HG03039 (cell line): ENCODE measurements around the gene TXNDC5.
A peak's percentile ranks its signal among the peaks of the same experiment; 100 is the strongest.

Source experiments
- ATAC-seq: cut with Tn5 transposase; IDR thresholded peaks from one replicate; pipeline ENCODE4 v1.9.1; 2021; ENCODE audit warnings: mild to moderate bottlenecking, moderate library complexity; ENCODE audit not compliant: unreplicated experiment

TXNDC5 gene

DNA sequence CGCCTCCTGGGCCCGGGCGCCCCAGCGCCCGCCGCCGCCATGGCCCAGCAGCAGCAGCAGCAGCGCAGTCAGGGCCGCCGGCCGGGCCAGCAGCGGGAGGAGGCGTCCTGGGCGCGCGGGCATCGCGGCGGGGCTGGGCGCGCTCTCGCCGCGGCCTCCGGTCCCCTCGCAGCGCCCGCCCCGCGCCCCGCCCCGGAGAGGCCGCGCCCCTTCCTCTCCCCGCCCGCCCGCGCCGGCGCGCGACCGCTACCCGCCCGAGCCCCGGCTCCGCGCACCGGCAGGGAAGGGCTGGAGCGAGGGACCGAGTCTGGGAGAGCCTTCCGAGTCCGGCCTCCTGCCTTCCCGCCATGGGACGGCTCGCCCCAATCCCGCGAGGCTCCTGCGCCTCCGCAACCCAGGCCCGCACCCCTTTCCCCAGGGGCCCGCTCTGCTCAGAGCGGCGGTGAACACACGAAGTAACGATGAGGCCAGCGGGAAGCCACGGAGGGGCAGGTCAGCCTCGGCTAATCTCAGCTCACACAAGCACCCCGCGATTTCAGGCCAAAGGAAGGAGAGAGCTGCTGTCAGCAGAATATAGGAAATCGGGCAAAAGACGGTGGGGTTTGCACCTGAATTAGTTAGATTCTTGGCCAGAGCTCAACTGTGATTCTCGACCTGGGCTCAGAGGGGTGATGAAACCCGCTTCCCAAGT, at the start of gene TXNDC5:
Gene TXNDC5, minus strand, starts transcription at position 135 of the 691 bp plus-strand sequence. Its CDS starts 12 bp downstream, at position 123.
- ATAC-seq, result peak; percentile 74

DNA sequence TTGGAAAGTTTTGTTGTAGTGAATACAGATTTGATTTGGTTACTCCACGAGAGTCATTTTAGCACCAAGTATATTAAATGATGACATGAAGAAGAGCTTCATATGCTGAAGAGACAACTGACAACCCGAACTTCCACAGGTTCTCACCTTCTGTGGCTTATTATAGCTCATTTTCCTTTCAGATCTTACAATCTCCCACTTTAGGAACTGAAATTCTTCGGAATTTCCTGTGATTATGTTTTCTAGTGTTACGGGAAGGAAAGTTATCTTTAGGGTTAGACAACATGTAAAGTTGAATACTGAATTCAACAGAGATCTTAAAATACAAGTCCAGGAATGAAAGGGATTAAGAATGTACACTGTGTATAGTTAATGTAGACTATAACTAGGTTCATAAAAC, 49.6 kb upstream of the TXNDC5 start:
- no peak for ATAC-seq

DNA sequence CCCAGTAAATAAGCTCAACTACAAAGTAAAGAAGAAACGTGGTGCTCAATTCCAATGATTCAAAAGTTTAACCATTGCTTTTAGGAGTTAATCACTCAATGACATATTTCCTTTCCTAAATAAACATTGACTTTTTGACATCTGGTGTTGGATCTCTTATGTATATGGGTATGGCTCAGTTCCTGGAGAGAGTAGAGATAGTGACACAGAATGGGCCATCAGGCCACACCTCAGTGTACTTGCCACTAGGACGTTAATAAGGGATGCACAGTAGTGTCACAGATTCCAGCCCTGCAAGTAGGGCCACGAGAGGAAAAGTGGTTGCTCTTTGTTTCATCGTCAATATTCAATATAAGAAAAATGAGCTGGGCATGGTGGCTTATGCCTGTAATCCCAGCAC, 48.9 kb upstream of the TXNDC5 start:
- no peak for ATAC-seq

DNA sequence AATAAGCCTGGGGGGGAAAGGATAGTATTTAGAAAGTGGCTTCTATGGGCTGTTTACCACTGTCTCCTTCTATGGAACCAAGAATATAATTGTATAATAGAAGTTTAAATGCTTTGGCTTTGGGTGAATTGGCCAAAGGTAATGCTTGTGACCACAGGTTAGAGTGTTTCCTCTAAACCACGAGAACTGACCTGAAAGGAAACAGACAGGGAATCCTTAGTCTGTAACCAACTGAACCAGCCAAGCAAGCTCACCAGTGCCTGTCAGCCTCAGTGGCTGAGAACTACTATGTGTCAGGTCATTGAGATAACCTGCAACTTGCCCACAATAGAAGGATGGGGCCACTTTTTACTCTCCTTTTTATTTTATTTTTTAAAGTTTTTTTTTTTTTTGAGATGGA, 47.9 kb upstream of the TXNDC5 start:
- ATAC-seq, result no peak

DNA sequence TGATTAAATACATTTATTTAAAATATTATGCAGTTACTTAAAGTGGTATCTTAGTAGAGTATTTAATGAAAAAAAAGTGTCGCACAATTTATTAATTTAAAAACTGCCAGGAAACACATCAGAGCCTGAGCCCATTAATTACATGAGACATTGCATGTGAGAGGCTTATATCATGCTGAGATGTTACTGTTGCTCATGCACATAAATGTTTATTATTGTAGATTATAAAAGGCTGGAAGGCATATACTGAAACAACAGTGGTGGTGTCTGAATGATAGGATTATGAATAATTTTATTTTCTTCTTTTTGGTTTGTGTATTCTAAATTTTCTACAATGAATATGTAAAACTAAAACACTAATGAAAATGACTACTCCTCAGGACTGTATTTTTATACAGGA, 45.7 kb upstream of the TXNDC5 start:
- no peak for ATAC-seq

DNA sequence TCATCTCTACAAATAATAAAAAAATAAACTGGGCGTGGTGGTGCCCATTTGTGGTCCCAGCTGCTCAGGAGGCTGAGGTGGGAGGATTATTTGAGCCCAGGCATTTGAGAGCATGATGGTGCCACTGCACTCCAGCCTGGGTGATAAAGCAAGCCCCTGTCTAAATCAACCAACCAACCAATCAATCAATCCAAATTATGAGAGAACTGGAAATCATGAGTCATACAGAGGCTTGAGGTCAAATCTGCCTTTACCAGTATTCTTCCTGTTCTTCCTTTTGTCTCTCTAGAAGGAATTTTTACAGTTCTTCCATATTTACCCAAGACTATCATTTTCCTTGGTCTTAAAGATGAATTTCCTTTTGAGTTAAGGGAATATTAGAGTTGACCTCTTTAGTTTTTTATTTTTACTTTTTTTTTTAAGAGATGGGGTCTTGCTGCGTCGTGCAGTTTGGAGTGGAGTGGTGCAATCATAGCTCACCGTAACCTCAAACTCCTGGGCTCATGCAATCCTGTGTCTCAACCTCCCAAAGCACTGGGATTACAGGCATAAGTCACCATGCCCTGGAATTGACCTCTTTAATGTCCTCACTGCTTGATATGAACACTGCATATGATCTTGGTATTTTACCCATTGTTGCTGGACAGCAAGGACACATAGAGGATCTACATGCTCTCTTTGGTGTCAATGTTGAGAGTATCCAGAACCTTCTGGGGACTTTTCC, 44.1 kb upstream of the TXNDC5 start:
- no peak for ATAC-seq

DNA sequence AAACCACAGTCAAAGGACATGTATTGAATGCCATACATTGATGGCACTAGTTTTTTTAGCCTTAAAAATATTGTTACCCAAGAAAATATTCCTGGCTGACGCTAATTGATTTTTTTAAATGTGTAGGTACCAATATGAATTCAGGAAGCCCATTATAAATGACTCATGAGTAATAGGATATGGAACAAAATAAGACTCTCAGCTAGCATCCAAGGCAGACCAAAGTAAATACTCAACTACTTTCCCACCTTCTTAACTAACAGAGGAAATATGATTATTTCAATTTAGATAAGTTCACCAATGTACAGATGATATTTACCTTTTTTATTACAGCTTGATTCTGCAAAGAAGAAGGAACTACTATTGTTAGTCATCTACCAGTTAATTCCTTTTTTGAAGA, 43.2 kb upstream of the TXNDC5 start:
- ATAC-seq, result no peak

DNA sequence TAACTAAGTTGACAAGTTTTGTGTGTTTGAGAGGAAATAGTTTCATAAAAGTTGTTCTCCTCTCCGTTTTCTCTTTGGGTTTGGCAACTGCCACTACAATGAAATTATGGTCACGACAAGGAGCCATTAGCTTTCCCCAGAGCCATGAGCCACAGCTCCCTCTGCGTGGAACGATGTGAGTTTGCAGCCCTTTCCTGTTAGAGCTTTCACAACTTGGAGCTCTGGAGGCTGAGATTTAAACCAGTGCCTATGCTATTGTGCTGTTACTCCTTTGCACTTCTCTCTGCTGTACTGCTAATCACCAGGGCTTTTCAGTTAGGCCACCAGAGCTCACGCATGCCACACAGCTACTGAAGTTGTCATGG, 29.3 kb upstream of the TXNDC5 start:
- ATAC-seq, result no peak

DNA sequence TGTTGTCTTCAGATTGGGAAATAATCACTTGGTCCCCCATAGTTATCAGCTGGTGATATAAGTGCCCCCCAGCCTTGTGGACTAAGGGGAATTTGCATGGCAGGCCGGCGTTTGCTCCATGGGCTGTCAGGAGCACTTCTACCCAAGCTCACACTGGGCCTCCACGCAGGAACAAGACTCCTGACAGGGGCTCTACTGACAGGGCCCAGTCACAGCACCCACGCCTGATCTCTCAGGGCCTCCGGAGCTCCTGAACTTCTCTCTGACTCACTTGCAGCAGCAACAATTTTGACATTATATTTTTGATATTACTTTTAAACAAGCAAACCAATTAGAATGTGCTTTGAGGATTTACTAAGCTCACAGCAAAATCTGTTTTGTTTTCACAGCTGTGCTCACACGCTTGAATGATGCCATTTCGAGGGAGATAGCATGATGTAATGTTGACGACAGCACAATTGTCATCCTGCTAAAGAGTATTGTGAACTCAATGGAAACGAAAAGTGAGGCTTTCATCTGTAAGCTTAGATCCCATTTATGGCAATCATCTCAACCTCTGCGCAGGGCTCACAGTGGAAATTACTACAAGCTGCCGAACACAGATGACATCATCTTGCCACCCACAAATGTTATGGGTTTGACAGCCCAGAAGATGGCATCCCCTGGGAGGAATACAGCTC, 28.7 kb upstream of the TXNDC5 start:
- ATAC-seq, result no peak

DNA sequence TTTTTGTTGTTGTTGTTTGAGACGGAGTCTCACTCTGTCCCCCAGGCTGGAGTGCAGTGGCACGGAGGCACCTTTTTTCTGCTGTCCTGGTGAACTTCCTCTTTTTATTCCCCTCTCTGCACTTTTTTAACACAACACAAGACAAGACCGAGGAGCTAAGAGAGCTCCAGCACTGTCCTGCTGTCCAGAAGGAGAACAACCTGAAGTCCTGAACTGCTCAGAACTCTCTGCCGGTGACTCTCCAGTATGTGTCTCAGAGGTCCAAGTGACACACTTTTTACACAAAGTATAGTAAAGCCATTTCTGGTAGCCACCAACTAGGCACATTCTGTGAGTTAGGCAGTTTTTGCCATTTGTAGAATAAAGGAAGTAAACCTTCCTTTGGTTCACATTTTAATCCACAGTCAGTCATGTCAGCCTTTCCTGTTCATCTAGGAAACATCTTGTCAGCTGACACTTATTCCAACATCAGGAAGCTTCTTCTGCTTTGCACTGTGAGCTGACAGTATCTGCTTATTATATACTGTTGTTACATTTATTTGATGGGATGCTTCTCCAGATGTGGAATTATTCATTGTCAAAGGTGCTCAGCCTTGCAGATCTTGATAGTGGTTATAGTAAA, 28.1 kb upstream of the TXNDC5 start:
- no peak for ATAC-seq

DNA sequence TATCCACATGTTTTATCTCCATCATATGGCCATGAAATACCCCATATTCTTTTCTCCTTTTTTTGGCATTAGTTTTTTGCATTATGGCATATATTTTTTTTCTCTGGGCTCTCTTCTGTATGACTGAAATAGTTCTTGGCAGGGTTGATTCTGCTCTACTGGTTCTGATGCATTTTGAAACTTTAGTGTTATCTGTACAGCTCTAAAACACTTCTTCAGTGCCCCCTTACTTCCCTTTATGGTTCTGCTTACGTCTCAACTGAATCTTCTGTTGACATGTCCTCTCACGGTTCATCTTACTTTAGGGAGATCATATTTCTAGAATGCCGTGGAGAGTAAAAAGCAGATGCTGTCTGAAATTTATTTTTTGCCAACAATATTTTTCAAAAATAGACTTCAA, 23.2 kb upstream of the TXNDC5 start:
- peak; percentile 97 for ATAC-seq

DNA sequence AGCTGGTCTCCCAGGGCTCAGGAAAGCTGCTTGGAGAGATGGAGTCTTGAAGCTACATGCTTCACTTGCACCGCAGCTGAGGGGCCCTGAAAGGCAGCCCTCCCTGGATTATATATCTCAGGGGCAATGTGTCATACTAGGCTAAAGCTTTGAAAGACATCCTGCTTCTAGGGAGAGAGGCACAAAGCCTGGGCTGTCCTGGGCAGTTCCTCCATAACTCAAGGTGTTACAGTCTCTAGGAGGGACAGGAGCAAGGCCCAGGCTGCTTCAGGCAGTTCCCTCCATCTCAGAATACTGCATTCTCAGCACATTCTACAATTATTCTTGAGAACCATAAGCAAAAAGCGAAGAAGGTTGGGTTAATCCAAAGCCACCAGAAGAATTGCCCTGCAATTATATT, 22.0 kb upstream of the TXNDC5 start:
- ATAC-seq, result no peak

DNA sequence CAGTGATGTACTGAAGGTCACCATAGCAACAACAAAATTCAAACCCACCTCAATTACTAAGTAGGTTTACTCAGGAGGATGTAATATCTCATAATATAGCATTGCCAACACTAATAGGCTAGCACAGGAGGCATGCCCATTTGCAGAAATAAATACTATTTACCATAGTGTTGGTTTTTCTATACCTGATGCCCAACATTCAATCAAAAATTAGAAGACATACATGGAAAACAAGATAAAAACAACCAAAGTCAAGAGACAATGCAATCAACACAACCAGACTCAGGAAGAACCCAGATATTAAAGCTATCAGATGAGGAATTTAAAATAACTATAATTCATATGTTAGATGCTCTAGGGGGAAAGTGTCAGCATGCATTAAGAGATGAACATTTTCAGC, 14.3 kb upstream of the TXNDC5 start:
- no peak for ATAC-seq

DNA sequence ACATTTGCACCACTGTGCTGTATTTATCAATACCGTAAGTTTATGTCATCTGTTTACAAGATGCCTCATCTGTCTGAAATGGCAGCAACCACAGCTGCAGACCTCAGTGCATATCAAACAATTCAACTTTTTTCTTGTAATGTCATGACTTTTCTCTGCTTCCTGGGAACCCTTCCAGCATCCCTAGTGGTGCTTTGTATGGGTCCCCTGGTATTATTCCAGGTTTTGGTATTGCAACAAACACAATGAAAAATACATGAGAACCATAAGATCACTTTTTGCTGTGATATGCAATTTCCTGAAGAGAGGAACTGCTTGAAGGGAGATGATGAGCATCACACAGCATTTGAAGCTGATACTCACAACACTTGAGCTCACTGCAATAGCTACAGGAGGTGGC, 12.0 kb upstream of the TXNDC5 start:
- no peak for ATAC-seq

DNA sequence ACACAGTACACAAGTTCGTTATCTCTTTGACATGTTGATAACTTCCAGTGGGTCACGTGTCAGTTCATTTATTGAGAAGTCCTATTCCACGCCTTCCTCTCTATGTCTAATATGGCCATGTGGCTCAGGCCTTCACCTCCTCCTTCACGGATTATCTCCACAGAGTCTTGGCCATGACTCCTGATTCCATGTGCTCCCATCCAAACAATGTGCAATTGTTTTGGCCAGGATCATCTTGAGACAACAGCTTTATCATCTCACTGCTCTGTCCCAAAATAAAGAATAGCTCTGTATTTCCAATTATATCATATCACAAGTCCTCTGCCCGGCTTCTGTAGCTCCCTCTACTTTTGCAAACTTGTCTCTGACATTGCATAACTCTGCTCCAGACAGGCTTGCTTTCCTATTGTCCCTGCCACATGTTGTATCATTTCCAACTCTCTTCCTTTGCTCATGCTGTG, 11.1 kb upstream of the TXNDC5 start:
- ATAC-seq, result no peak

DNA sequence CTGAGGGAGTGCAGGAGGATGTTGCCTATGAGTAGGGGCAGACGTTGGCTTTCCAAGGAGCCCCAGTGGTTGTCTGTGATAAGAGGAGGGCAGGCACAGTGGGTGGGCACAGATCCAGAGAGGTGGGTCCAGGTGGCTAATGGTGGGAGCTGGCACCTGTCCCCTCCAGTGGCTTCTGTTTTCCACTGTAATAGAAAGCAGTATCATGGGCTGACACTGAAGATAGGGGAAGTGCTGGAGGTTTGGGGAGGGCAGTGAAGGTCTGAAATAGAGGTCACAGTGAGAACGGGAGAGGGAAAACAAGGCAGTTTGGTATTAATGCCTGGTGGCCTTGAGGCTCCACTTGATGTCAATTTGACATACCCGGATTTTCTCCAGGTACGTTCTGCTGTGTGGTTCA, 10.5 kb upstream of the TXNDC5 start:
- no peak for ATAC-seq

DNA sequence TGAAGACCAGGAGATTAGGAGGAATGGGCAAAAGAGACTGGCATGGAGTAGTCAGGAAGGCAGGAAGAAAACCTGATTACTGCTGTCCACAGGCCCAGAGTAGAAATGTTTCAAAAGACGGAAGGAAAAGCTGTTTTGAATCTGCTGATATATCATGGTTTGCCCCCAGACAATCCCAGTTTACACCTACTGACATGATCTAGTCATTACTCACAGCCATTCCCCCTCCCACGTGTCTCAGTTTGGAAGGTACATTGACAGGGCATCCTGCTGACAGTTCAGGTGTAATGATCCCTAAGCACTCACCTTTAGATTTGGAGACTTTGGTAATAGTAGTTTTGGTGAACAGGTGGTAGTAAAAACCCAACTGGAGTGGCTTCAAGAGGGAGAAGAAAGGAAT, 9.8 kb upstream of the TXNDC5 start:
- ATAC-seq, result no peak

DNA sequence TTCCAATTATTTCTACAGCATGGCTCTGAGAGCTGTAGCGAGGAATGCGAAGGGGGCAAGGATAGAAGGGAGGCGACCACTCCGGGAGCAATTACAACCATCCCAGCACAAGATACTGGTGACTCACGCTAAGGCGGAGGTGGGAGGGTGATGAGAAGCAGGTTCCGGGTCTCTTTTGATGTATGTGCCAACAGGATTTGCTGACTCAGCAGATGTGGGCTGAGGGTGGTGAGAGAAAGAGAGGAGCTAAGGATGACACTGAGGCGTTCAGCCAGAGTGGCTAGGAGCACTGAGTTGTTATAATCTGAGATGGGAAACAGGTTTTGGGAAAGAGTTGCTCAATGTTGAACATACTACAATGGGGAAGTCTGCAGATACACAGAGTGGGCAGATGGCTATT, 9.3 kb upstream of the TXNDC5 start:
- ATAC-seq, result no peak

DNA sequence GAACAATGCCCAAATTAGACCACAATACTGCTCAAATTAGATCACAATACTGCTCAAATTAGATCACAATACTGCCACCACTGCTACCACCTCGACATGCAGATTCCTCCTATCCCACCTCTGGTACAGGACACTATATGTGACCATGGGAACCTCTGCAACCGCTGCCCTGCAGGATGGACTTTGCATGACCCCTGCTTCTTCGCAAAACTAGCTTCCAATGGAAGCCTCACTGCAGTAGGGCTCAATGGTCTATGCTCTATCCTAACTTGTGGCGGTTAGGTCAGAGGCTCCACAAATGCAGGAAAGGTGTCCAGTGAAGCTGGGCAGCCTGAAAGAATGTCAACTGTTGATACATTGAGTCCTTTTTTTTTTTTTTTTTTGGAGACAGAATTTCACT, 7.8 kb upstream of the TXNDC5 start:
- no peak for ATAC-seq

DNA sequence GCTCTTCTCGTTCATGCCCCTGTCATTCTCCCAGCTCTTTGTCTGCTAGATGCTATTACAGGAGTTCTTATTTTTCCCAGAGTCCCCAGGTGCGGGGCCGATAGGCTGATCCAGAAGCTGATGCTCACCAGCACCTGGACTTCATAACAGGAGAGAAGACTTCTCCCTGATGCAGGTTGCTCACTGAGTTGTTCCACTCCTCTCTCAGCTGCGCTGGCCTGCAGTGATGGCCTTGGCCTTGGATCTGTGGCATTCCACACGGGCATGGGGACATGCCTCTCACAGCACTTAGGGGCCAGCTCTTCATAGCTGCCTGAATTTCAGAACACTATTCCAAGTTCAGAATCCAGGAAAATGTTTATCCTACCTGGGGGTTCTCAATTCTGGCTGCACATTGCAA, 7.1 kb upstream of the TXNDC5 start:
- ATAC-seq, result no peak

DNA sequence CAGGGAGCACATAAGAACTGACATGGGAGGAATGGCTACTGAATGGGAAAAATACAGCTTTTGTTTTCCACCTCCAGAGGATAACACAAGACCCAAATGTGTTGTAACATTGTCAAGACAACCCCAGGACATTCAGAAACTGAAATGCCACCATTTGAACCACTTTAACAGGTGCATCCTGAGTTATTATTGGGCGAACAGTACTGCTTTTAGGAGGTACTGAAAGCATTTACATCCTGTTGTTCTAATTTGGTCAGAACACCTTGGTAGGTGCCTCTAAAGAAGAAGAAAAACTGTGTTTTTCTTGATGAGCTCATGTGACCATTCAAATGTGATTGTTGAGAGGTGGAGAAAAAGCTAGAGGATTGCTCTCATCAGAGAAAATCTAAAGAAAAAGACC, 6.4 kb upstream of the TXNDC5 start:
- ATAC-seq, result peak; percentile 75
